H1 (cell line): ENCODE results near the gene HCST. TPM values are rescaled to one million over a fixed set of nuclear protein-coding genes. Genes with fewer than 3 reads are reported as not detected.

Experiments used
- CTCF ChIA-PET: fragments of 300-600 bp; sonication (Branson Sonifier 250); formaldehyde crosslinking; loops from one replicate; lab custom pipeline; 2021; ENCODE audit not compliant: partially characterized antibody; lab: Charles Lee
- POLR2A ChIA-PET: fragments of 300-600 bp; sonication (Branson Sonifier 250); formaldehyde crosslinking; loops from one replicate; lab custom pipeline; 2021; ENCODE audit warnings: inconsistent platforms; ENCODE audit not compliant: partially characterized antibody; lab: Charles Lee
- DNase-seq, 2 experiments: peaks; one replicate each; pipeline versions ENCODE4 v3.0.0 to v3.0.0-alpha.2; 2010 to 2022; ENCODE audit warnings: low spot score in 2 of 2, low read depth in 1 of 2, mixed read lengths in 1 of 2
- FAIRE-seq: peaks from 2 replicates; lab custom pipeline; 2011; peaks lifted over from hg19 to GRCh38; lab: Jason Lieb, UNC
- H2AFZ ChIP-seq: 2 replicates; pipeline ENCODE4 v1.8.1; 2012; ENCODE audit warnings: low read length, inconsistent platforms
- H2AK5ac ChIP-seq: 2 replicates; pipeline ENCODE4 v1.6.1; 2013; ENCODE audit warnings: low read depth, low read length
- H2BK120ac ChIP-seq: replicated peaks from 2 replicates; pipeline ENCODE3; 2013; ENCODE audit warnings: low read depth, low read length, inconsistent platforms
- H2BK12ac ChIP-seq: 2 replicates; pipeline ENCODE4 v1.6.1; 2013; ENCODE audit warnings: low read depth, low read length
- H2BK15ac ChIP-seq: 2 replicates; pipeline ENCODE4 v1.6.1; 2013; ENCODE audit warnings: low read length
- H2BK20ac ChIP-seq: 2 replicates; pipeline ENCODE4 v1.6.1; 2013; ENCODE audit warnings: low read length
- H2BK5ac ChIP-seq: 2 replicates; pipeline ENCODE4 v1.6.1; 2013; ENCODE audit warnings: low read depth, low read length
- H3K14ac ChIP-seq: 2 replicates; pipeline ENCODE4 v1.6.1; 2013; ENCODE audit warnings: inconsistent platforms; ENCODE audit not compliant: insufficient read length
- H3K18ac ChIP-seq: 2 replicates; pipeline ENCODE4 v1.6.1; 2013; ENCODE audit warnings: low read length; ENCODE audit errors: extremely low read depth
- H3K23ac ChIP-seq: 2 replicates; pipeline ENCODE4 v1.6.1; 2013; ENCODE audit warnings: inconsistent platforms; ENCODE audit not compliant: insufficient read length
- H3K23me2 ChIP-seq: 2 replicates; pipeline ENCODE4 v1.6.1; 2013; ENCODE audit warnings: low read depth, low read length
- H3K27ac ChIP-seq: 2 replicates; pipeline ENCODE4 v1.6.1; 2011; ENCODE audit warnings: low read depth, low read length, inconsistent platforms
- H3K27me3 ChIP-seq, 4 experiments: replicated peaks in 1 of 4; 1 replicate in 1 of 4; 2 replicates in 3 of 4; pipeline versions ENCODE4 v1.6.1 to v1.8.1; 2011 to 2013; ENCODE audit warnings: low read length in 3 of 4, mild to moderate bottlenecking in 3 of 4, inconsistent platforms in 2 of 4, mixed read lengths in 2 of 4, moderate library complexity in 1 of 4; ENCODE audit not compliant: control insufficient read depth in 3 of 4, insufficient read depth in 3 of 4; ENCODE audit errors: extremely low read depth in 1 of 4
- H3K36me3 ChIP-seq, 4 experiments: 2 replicates each; pipeline versions ENCODE4 v1.6.1 to v1.8.1; 2011 to 2013; ENCODE audit warnings: mild to moderate bottlenecking in 4 of 4, low read length in 3 of 4, moderate library complexity in 2 of 4, control low read depth in 1 of 4, inconsistent platforms in 1 of 4; ENCODE audit not compliant: insufficient read depth in 4 of 4, control insufficient read depth in 2 of 4
- H3K4ac ChIP-seq: replicated peaks from 2 replicates; pipeline ENCODE3; 2013; ENCODE audit warnings: low read length, low read depth, mixed read lengths, inconsistent platforms; ENCODE audit not compliant: insufficient read length
- H3K4me1 ChIP-seq, 4 experiments: replicated peaks in 1 of 4; 1 replicate in 1 of 4; 2 replicates in 3 of 4; pipeline versions ENCODE4 v1.6.1 to v1.8.1; 2011 to 2013; ENCODE audit warnings: low read length in 3 of 4, inconsistent platforms in 2 of 4, mixed read lengths in 1 of 4; ENCODE audit not compliant: insufficient read depth in 4 of 4, control insufficient read depth in 3 of 4
- H3K4me2 ChIP-seq, 2 experiments: 2 replicates each; pipeline versions ENCODE4 v1.6.1 to v1.8.1; 2011 to 2013; ENCODE audit warnings: low read depth in 2 of 2, low read length in 2 of 2, control low read depth in 1 of 2, inconsistent platforms in 1 of 2, mild to moderate bottlenecking in 1 of 2; ENCODE audit not compliant: insufficient read depth in 1 of 2
- H3K4me3 ChIP-seq, 4 experiments: fragments of 200-600, 300-600 bp in 1 of 4; sonication (generic), shearing (Covaris generic), sonication (Bioruptor Twin) in 1 of 4; 2 replicates each; pipeline versions ENCODE4 v1.5.1 to v1.8.1; 2011 to 2016; ENCODE audit warnings: low read length in 4 of 4, low read depth in 3 of 4, control low read depth in 2 of 4, inconsistent platforms in 2 of 4, mild to moderate bottlenecking in 2 of 4, mixed read lengths in 1 of 4, moderate library complexity in 1 of 4; ENCODE audit not compliant: insufficient read depth in 2 of 4; ENCODE audit errors: extremely low read depth in 1 of 4
- H3K56ac ChIP-seq: replicated peaks from 2 replicates; pipeline ENCODE3; 2013; ENCODE audit warnings: low read depth, mild to moderate bottlenecking, mixed read lengths, low read length, inconsistent platforms; ENCODE audit not compliant: insufficient read length
- H3K79me1 ChIP-seq: 2 replicates; pipeline ENCODE4 v1.6.1; 2013; ENCODE audit warnings: low read depth, low read length, control low read depth
- H3K79me2 ChIP-seq, 2 experiments: 2 replicates each; pipeline versions ENCODE4 v1.6.1 to v1.8.1; 2012 to 2013; ENCODE audit warnings: low read length in 2 of 2, mild to moderate bottlenecking in 2 of 2, inconsistent platforms in 1 of 2; ENCODE audit not compliant: insufficient read depth in 2 of 2, control insufficient read depth in 1 of 2
- H3K9ac ChIP-seq, 4 experiments: replicated peaks in 1 of 4; 1 replicate in 1 of 4; 2 replicates in 3 of 4; pipeline versions ENCODE4 v1.6.1 to v1.8.1; 2011 to 2013; ENCODE audit warnings: low read depth in 3 of 4, low read length in 3 of 4, control low read depth in 2 of 4, mild to moderate bottlenecking in 2 of 4, moderate library complexity in 2 of 4, inconsistent platforms in 1 of 4; ENCODE audit errors: extremely low read depth in 1 of 4
- H3K9me3 ChIP-seq, 2 experiments: 2 replicates each; pipeline versions ENCODE4 v1.6.1 to v1.8.1; 2012 to 2013; ENCODE audit warnings: mild to moderate bottlenecking in 2 of 2, moderate library complexity in 2 of 2, control low read depth in 1 of 2, inconsistent platforms in 1 of 2, low read depth in 1 of 2, low read length in 1 of 2, mixed read lengths in 1 of 2; ENCODE audit not compliant: insufficient read depth in 2 of 2
- H4K20me1 ChIP-seq, 2 experiments: replicated peaks in 1 of 2; 2 replicates each; pipeline versions ENCODE3 to v1.8.1; 2011 to 2013; ENCODE audit warnings: inconsistent platforms in 2 of 2, low read length in 2 of 2, mild to moderate bottlenecking in 1 of 2; ENCODE audit not compliant: insufficient read depth in 2 of 2, control insufficient read depth in 1 of 2
- H4K5ac ChIP-seq: 2 replicates; pipeline ENCODE4 v1.6.1; 2013; ENCODE audit warnings: low read length, low read depth, mixed read lengths, inconsistent platforms; ENCODE audit not compliant: insufficient read length
- H4K8ac ChIP-seq: 2 replicates; pipeline ENCODE4 v1.8.0; 2013; ENCODE audit warnings: mild to moderate bottlenecking, moderate library complexity, low read length, inconsistent platforms; ENCODE audit not compliant: insufficient read depth; ENCODE audit errors: extremely low read depth
- H4K91ac ChIP-seq: replicated peaks from 2 replicates; pipeline ENCODE3; 2013; ENCODE audit warnings: low read length, mixed read lengths, inconsistent platforms; ENCODE audit not compliant: insufficient read length
- CTBP2 ChIP-seq: IDR thresholded peaks from 2 replicates; pipeline ENCODE4 v1.7.0; 2011; ENCODE audit warnings: borderline replicate concordance, mild to moderate bottlenecking, moderate library complexity, mixed read lengths, low read length; ENCODE audit not compliant: insufficient read depth, insufficient read length
- NANOG ChIP-seq: IDR thresholded peaks from 2 replicates; pipeline ENCODE4 v1.6.1; 2011; ENCODE audit warnings: low read length, low read depth, mild to moderate bottlenecking, inconsistent platforms; ENCODE audit not compliant: insufficient read depth, poor library complexity, severe bottlenecking
- RFX5 ChIP-seq: IDR thresholded peaks from 2 replicates; pipeline ENCODE4 v1.6.1; 2011; ENCODE audit warnings: low read depth, low read length, improper control_type of control experiment, borderline replicate concordance
- SIN3A ChIP-seq, 2 experiments: IDR thresholded peaks in 1 of 2; conservative IDR thresholded peaks in 1 of 2; 2 replicates each; pipeline ENCODE4 v1.6.1; 2011 to 2012; ENCODE audit warnings: low read length in 2 of 2, improper control_type of control experiment in 1 of 2, low read depth in 1 of 2, mild to moderate bottlenecking in 1 of 2
- WGBS, 2 experiments: shearing (Covaris generic) in 1 of 2; methylation state at CpG; one replicate each; pipeline versions ENCODE4 v1.1.6 to v1.1.7; 2013 to 2015; ENCODE audit warnings: low lambda C conversion rate in 2 of 2, mixed read lengths in 2 of 2, inconsistent platforms in 1 of 2, low coverage in 1 of 2, missing lambda C conversion rate in 1 of 2; ENCODE audit not compliant: insufficient replicate concordance in 2 of 2, insufficient coverage in 1 of 2, insufficient read length in 1 of 2; ENCODE audit errors: extremely low coverage in 1 of 2, missing lambda C conversion rate in 1 of 2; 5-methylcytosine and 5-hydroxymethylcytosine counted together
- long read RNA-seq, 2 experiments: library from RNA in 1 of 2; library from capped mRNA in 1 of 2; stranded (forward); transcript quantifications; one replicate each; pipeline ENCODE4 v2.0.0, GENCODE V29; 2021; ENCODE audit warnings: inconsistent platforms in 1 of 2
- polyA minus RNA-seq, 3 experiments: library from RNA; depleted of rRNA, polyadenylated mRNA; stranded (reverse); fragments of >200 nt; gene quantifications; 1 replicate in 2 of 3; 2 replicates in 1 of 3; pipeline ENCODE4 v1.2.3, GENCODE V29; 2011
- polyA plus RNA-seq, 7 experiments: library from polyadenylated mRNA; depleted of rRNA in 3 of 7; stranded (reverse) in 5 of 7; unstranded in 2 of 7; fragments of >200 nt in 5 of 7; fragments of 200-250 nt in 2 of 7; gene quantifications; 1 replicate in 5 of 7; 2 replicates in 1 of 7; 4 replicates in 1 of 7; pipeline versions ENCODE4 v1.2.1 to v1.2.3, GENCODE V29; 2011 to 2013; ENCODE audit warnings: missing spikeins in 2 of 7, mixed read lengths in 2 of 7
- total RNA-seq: library from RNA; stranded (reverse); fragmentation: NEBNext Ultra II Directional; extraction: Animal tissue kit (Norgen Biotek cat#: 25700); gene quantifications from 2 replicates; pipeline ENCODE4 v1.2.1, GENCODE V29; 2021
- TF ChIP-seq, protein P1 (sequence below): IDR thresholded peaks from 2 replicates; pipeline ENCODE4 v1.6.1; 2011; ENCODE audit warnings: low read length, improper control_type of control experiment

HCST gene, protein sequence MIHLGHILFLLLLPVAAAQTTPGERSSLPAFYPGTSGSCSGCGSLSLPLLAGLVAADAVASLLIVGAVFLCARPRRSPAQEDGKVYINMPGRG
- total RNA-seq (1.1 TPM in 1 of 2 replicates, not detected in the other), polyA plus RNA-seq (2011; rRNA removed) (2.8 and 3.0 TPM in 2 replicates), polyA minus RNA-seq (2011; rRNA and poly(A)+ RNA removed) (0.73 TPM in 1 of 2 replicates, not detected in the other)
- polyA plus RNA-seq (2011; cell fraction: cytosol; rRNA removed), result 1.5 TPM
- 1.0 TPM for polyA plus RNA-seq (2011; cell fraction: nucleus; rRNA removed)
- polyA plus RNA-seq (2012, experiment 1 of 2), result 0.90 to 1.8 TPM (median 1.3 TPM) in 4 replicates
- polyA plus RNA-seq (2012, experiment 2 of 2), result 4.3 TPM
- 3.4 TPM for polyA plus RNA-seq (2013, experiment 1 of 2)
- polyA plus RNA-seq (2013, experiment 2 of 2), result 4.7 TPM
- not detected for polyA minus RNA-seq (2011; cell fraction: cytosol; rRNA and poly(A)+ RNA removed)
- polyA minus RNA-seq (2011; cell fraction: nucleus; rRNA and poly(A)+ RNA removed), result not detected
- long read RNA-seq, experiment 1, partial matches to known transcripts, result 1 of 1 reads
- long read RNA-seq, experiment 1, other reads (novel, unspliced or antisense), result 0 of 1 reads
- long read RNA-seq, experiment 2, partial matches to known transcripts, result 0 of 1 reads
- long read RNA-seq, experiment 2, other reads (novel, unspliced or antisense), result 1 of 1 reads

DNA sequence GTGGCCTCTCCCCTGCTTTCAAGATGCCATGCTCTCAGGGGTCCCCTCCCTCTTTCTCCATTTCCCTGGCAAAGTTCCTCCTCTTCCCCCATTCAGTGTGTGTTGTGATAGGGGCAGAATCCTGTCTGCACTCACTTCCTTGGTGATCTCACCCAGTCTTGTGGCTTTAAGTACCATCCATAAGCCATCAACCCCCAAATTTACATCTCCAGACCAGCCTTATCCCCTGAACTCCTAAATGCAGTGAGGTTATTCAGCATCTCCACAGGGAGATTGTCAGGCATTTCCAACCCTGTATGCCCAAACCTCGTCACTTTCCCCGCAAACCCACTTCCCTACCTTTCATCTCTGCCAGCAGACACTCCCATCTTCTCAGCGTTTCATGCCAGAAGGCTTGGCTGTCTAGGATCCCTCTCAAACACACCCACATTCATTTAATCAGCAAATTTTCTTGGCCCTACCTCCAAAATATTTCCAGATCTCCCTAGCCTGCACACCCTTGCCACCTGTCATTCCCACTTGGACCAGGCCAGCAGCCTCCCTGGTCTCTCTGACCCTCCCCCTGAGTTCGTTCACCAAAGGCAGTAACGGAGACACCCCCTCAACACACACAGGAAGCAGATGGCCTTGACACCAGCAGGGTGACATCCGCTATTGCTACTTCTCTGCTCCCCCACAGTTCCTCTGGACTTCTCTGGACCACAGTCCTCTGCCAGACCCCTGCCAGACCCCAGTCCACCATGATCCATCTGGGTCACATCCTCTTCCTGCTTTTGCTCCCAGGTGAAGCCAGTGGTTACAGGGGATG is at the start of gene HCST:
Gene HCST (plus strand): TSS at position 676 of the 808 bp plus-strand sequence. CDS start 65 bp downstream, at position 741.
- H3K4me3 ChIP-seq, result peak within 1 kb of the TSS; percentile 36 to 62 (median 51)
- H3K27me3 ChIP-seq, result no peaks in the 10 kb centered on the region
- H3K4ac ChIP-seq, result no peak within 1 kb of the TSS
- H2BK12ac ChIP-seq, result peak within 1 kb of the TSS; percentile 50; the same call in 1 of the 2 replicates
- 76% methylated on average over 6 of the region's 6 CpGs; no CpG with 5 or more reads in 1 of the 2 experiments for WGBS, 2 experiments
- no peak within 1 kb of the TSS for H3K27ac ChIP-seq
- H3K23me2 ChIP-seq, result peaks cover 12% of the 10 kb centered on the region
- H3K14ac ChIP-seq, result no peak within 1 kb of the TSS
- H4K91ac ChIP-seq, result peak within 1 kb of the TSS; percentile 73
- peak within 1 kb of the TSS in 3 of 4 experiments; percentile 36 to 54 (median 42); a peak in 4 of 7 replicates for H3K9ac ChIP-seq
- peak within 1 kb of the TSS; percentile 48 for H2BK20ac ChIP-seq
- H3K79me1 ChIP-seq, result no peaks in the 10 kb centered on the region; the same call in 1 of the 2 replicates
- ChIA-PET POLR2A (interaction anchor here (0.6 to 1.6 kb wide), 3 partner anchors 18 to 31 kb away, joined by 3 to 6 read pairs (median 3); no protein-coding TSS in a partner anchor), CTCF (interaction anchor here (1.2 kb wide), 1 partner anchor 16 kb away, joined by 3 read pairs; no protein-coding TSS in a partner anchor)
- H2AK5ac ChIP-seq, result 0 out of 2 replicates have a peak within 1 kb of the TSS, but pooled peaks have one; percentile 13
- 0 out of 2 replicates have a peak within 1 kb of the TSS, but pooled peaks have one; percentile 36 for H2AFZ ChIP-seq
- peaks cover 0 to 8% of the 10 kb centered on the region in 2 experiments; a peak in 1 of 4 replicates for H3K79me2 ChIP-seq
- H3K18ac ChIP-seq, result peak within 1 kb of the TSS; percentile 60
- peak within 1 kb of the TSS; percentile 61; the same call in 1 of the 2 replicates for H2BK15ac ChIP-seq
- peak within 1 kb of the TSS; percentile 71; the same call in 1 of the 2 replicates for H2BK5ac ChIP-seq
- DNase-seq (no peak), FAIRE-seq (no peak)
- H3K36me3 ChIP-seq, result peaks cover 0 to 9% (median 4%) of the 10 kb centered on the region in 4 experiments; a peak in 6 of 8 replicates
- no peaks in the 10 kb centered on the region for H3K9me3 ChIP-seq
- peak within 1 kb of the TSS; percentile 32 for H4K5ac ChIP-seq
- H3K23ac ChIP-seq, result no peak within 1 kb of the TSS
- peaks cover 0 to 17% (median 7%) of the 10 kb centered on the region in 4 experiments; a peak in 6 of 7 replicates for H3K4me1 ChIP-seq
- no peak within 1 kb of the TSS for H2BK120ac ChIP-seq
- H3K4me2 ChIP-seq, result peak within 1 kb of the TSS; percentile 86 to 91
- peaks cover 0 to 1% of the 10 kb centered on the region in 2 experiments for H4K20me1 ChIP-seq
- H3K56ac ChIP-seq, result no peak within 1 kb of the TSS
- H4K8ac ChIP-seq, result 0 out of 2 replicates have a peak within 1 kb of the TSS, but pooled peaks have one; percentile 48
- TF ChIP-seq NANOG (no peak), SIN3A (conservative IDR thresholded peaks at IDR 0.05 in 1 of 2, IDR thresholded peaks at IDR 0.05 in 1 of 2; ENCODE audit: low read depth in 1 of 2, low read length in 2 of 2) (no peak), RFX5 (no peak), CTBP2 (no peak)
- TF ChIP-seq, protein P1, sequence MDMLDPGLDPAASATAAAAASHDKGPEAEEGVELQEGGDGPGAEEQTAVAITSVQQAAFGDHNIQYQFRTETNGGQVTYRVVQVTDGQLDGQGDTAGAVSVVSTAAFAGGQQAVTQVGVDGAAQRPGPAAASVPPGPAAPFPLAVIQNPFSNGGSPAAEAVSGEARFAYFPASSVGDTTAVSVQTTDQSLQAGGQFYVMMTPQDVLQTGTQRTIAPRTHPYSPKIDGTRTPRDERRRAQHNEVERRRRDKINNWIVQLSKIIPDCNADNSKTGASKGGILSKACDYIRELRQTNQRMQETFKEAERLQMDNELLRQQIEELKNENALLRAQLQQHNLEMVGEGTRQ, result no peak
